IPS-15b (cell line): Measurements from ENCODE around the gene ARHGEF16.

Source experiments
- H3K27me3 ChIP-seq: one replicate; pipeline ENCODE4 v1.6.1; 2013; ENCODE audit warnings: low read length; ENCODE audit not compliant: control insufficient read depth, insufficient read depth
- H3K36me3 ChIP-seq: one replicate; pipeline ENCODE4 v1.6.1; 2013; ENCODE audit warnings: low read length; ENCODE audit not compliant: control insufficient read depth, insufficient read depth
- H3K4me1 ChIP-seq: one replicate; pipeline ENCODE4 v1.6.1; 2013; ENCODE audit warnings: mild to moderate bottlenecking, low read length; ENCODE audit not compliant: control insufficient read depth, insufficient read depth
- H3K4me3 ChIP-seq: one replicate; pipeline ENCODE4 v1.5.1; 2013; ENCODE audit warnings: low read depth, low read length
- H3K9ac ChIP-seq: one replicate; pipeline ENCODE4 v1.6.1; 2013; ENCODE audit warnings: low read depth, mild to moderate bottlenecking, low read length
- H3K9me3 ChIP-seq: one replicate; pipeline ENCODE4 v1.6.1; 2013; ENCODE audit warnings: mild to moderate bottlenecking, low read length; ENCODE audit not compliant: control insufficient read depth, insufficient read depth

The ARHGEF16 gene

DNA sequence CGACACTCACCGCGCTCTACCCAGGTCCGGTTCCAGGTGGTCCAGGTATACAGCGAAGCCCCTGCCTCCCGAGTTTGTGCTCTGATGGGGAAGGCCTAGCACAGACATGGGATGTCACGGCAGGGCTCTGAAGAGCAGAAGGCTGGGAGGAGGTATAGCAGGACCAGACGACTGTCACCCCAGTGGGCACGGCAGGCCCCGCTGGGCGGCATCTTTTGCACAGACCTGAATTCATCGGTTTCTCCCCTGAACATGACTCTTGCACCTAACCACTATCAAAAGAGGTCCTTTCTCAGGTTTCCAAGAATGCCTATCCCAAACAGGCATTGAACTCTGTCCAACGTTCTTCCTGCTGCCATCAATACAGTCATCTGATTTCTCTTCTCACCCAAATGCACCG, 30.6 kb downstream of the ARHGEF16 start:
- Histone ChIP-seq H3K4me3 (no peak overlapping the region), H3K9me3 (no peaks in the 10 kb centered on the region), H3K36me3 (peaks cover 2% of the 10 kb centered on the region), H3K27me3 (no peaks in the 10 kb centered on the region), H3K4me1 (no peaks in the 10 kb centered on the region), H3K9ac (no peak overlapping the region)

DNA sequence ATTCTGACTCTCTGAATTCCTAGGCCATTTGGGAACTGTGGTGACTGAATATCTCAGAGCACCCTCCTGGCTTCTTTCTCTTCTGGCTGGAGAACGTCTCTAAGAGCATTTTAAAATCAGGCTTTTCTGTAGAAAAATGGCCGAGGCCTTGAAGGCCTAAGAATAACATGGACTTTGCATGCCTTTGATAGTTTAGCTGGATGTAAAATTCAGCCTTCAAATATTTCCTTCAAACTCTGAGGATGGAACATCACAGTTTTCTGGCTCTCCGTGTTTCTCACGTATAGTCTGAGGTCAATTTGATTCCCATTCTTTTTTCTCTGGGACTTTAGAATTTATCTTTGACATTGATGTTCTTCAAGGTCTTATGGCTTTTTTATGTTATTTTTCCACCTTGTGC, 34.0 kb downstream of the ARHGEF16 start:
- Histone ChIP-seq H3K4me1 (no peaks in the 10 kb centered on the region), H3K9me3 (no peaks in the 10 kb centered on the region), H3K9ac (no peak overlapping the region), H3K36me3 (no peaks in the 10 kb centered on the region), H3K4me3 (no peak overlapping the region), H3K27me3 (no peaks in the 10 kb centered on the region)

DNA sequence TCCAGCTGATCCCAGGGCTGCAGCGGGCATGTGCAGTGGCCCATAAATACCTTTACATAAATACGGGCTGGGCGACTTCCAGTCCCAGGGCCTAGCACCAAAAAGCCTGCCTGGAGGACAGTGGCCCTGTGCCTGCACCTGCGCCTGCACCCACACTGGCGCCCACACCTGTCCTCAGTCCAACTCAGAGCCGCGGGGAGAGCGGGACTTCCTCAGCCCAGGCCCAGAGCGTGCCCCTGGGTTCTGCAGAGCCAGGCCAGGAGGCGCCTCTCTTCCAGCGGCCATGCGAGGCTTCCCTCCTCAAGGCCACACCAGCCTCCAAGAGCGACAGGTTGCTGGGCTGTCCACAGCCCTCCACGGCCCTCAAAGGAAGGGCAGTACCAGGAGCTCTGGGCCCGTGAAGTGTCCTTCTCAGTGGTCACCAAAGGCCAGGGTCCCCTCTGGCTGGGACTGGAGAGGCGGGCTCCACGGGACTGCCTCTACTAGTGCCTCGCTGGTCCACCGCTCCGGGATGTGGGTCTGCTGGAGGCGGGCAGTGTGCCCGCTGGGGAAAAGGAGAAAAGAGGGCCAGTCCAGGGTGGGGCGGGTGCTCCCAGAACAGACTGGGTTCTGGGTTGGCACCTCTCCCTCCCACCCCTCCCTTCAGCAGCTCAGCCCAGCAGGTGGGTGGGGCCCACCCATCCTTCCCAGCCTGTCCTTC, 35.7 kb downstream of the ARHGEF16 start:
- H3K9me3 ChIP-seq: no peaks in the 10 kb centered on the region
- H3K27me3 ChIP-seq: no peaks in the 10 kb centered on the region
- no peaks in the 10 kb centered on the region for H3K36me3 ChIP-seq
- H3K9ac ChIP-seq: no peak overlapping the region
- H3K4me3 ChIP-seq: no peak overlapping the region
- no peaks in the 10 kb centered on the region for H3K4me1 ChIP-seq

DNA sequence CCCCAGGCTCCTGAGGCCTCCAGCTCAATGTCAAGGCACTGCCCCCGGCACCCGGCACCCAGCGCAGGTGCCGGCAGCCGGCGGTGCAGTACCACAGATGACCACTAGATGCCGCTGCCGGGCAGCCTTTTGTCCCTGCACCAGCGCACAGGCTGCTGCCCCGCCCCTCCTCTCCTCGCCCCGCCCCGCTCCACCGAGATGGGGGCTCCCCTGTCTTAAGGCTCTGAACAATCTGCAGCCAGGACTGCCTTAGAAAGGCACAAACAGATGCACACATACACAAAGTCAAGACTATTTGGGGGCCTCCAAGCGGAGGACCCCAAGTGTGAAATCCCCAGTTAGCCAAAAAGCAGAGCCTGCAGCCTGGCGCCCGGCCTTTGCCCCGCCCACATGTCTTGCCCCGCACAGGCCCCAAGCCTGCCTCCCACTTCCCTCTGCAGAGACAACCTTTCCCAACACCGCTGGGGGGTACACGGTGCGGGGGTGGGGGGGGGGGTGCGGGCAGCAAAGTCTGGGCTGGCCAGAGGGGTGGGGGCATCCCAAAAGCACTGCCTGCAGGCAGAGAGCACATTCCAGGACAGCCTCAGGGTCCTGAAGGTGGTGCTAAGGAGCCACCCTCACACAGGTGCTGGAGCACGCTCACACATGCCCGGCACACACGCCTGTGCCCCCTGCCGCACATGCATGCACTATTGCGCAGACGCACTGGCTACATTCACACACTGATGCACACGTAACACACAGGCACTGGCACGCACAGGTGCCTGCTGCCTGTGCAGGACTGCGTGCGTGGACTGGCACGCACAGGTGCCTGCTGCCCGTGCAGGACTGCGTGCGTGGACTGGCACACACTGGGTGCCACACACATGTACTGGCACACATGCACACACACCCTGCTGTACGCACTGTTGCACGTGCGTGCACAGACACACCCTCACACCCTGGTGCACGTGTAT, 37.1 kb downstream of the ARHGEF16 start:
- H3K4me1 ChIP-seq: no peaks in the 10 kb centered on the region
- peak overlapping the region; percentile 41 for H3K4me3 ChIP-seq
- H3K9ac ChIP-seq: no peak overlapping the region
- no peaks in the 10 kb centered on the region for H3K27me3 ChIP-seq
- H3K36me3 ChIP-seq: no peaks in the 10 kb centered on the region
- no peaks in the 10 kb centered on the region for H3K9me3 ChIP-seq

DNA sequence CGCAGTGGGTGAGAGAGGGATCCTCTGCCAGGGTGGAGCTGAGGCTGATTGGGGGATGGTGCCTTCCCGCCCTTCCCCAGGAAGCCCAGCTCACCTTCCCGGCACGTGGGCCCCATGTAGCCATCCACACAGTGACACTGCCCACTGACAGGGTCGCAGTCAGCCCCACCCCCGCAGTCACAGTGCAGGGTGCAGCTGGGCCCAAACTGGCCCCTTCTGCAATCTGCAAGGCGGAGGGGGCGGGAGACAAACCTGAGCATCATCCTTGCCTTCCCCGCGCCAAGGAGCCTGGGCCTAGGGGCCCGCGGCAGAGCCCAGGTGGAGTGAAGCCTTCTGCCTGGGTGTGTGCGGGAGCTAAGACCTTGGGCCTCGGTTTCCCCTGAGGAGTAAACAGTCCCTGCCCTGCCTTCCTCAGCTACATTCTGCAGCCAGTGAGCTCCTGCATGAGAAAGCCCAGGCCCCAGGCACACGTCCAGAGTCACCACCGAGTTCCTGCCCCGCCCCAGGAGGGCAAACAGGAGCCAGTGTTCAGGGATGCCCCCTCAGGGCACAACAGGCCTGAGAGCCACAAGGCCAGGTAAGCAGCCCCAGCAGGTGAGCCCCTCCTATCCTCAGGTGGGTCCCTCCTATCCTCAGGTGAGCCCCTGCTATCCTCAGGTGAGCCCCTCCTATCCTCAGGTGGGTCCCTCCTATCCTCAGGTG, 38.2 kb downstream of the ARHGEF16 start:
- Histone ChIP-seq H3K27me3 (no peaks in the 10 kb centered on the region), H3K4me3 (no peak overlapping the region), H3K4me1 (no peaks in the 10 kb centered on the region), H3K9ac (no peak overlapping the region), H3K9me3 (no peaks in the 10 kb centered on the region), H3K36me3 (no peaks in the 10 kb centered on the region)

DNA sequence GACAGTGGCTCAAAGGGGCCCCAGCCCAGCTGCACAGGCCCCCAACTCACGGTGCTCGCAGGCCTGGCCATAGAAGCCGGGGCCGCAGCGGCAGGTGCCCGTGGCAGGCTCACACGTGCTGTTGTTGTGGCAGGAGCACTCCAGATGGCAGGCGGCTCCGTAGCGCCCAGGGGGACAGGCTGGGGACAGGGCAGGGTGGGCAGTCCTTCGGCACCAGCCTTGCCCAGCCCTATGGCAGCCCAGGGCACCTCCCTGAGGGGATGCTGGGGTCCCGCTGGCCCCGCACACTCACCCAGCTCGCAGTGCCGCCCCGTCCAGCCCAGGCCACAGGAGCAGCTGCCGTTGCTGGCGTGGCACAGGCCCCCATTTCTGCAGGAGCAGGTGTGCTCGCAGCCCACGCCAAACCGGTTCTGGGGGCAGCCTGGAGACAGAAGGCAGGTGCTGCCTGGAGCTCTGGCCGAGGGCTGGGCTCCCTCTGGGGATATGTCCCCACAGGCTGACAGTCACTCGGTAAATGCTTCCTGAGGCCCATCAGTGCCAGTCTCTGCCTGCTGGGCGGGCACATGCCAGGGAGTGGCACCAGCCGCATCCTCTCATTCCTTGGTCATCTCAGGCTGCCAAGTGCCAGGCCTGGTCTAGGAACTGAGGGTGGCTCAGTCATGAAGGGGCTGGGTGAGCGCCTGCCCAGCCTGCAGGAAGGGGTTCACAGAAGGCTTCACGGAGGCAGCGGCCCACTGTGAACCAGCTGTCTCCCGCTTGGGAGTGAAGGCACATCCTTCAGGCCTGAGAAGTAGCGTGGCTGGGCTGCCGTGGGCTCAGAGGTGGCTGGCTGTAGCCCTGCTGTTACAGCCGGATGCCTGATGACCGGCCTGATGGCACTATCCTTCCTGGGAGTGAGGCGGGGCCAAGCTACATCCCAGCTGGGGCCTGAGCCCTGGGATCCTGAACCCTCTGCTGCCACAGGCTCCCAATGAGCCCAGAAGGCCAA, 40.1 kb downstream of the ARHGEF16 start:
- Histone ChIP-seq H3K9me3 (no peaks in the 10 kb centered on the region), H3K4me1 (no peaks in the 10 kb centered on the region), H3K4me3 (no peak overlapping the region), H3K36me3 (no peaks in the 10 kb centered on the region), H3K27me3 (no peaks in the 10 kb centered on the region), H3K9ac (no peak overlapping the region)

DNA sequence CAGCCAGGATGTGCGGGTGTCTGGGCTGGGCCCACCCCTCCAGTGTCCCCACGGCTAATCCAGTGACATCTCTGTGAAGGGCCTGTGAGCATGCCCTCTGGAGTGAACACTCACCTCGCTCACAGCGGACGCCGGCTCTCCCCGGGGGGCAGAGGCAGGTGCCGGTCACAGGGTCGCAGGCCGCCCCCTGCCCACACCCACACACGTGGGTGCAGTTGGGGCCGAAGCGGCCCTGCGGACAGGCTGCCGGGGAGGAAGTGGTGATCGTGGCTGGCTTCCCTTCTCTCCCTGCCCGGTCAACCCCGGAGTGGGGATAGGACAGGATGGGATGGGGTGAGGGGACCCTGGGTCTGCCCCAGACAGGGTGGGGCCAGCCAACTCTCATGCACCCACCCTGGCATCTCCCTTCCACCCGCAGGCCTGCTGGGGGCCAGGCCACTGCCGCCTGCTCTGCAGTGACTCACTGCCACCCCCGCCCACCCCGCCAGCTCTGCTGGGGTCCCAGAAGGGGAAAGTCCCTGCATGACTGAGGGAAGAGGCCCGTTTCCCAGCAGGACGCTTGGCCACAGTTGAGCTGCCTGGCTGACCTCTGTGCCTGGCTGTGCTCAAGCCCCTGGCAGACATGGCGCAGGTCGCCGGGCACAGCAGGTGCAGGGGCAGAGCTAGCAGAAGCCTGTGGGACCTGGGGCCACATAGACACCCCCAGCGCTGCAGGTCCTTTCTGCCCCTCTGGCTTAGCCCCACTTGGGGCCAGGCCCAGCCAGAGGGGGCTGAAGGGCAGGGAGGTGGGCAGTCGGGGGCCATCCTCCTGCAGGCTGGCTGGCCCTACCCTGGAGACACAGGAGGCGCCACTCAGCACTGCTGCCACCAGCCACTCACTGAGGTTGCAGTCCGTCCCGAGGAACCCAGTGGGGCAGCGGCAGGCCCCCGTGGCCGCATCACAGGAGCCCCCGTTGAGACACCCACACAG, 41.6 kb downstream of the ARHGEF16 start:
- H3K4me1 ChIP-seq: no peaks in the 10 kb centered on the region
- no peak overlapping the region for H3K9ac ChIP-seq
- no peaks in the 10 kb centered on the region for H3K36me3 ChIP-seq
- H3K9me3 ChIP-seq: no peaks in the 10 kb centered on the region
- no peak overlapping the region for H3K4me3 ChIP-seq
- no peaks in the 10 kb centered on the region for H3K27me3 ChIP-seq

DNA sequence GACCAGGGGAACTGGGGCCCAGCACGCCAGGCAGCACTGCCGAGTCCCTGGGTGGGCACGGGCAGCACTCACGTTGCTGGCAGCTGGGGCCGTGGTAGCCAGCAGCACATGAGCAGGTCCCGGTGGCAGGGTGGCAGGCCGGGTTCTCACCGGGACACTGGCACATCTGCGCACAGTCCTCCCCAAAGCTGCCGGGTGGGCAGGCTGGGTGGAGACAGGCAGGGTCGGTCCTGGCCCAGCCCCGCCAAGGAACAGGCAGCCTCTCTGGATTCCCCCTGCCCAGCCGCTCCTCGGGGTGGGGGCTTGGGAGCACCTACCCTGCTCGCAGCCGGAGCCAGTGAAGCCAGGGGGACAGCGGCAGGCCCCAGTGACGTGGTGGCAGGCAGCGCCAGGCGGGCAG, 42.5 kb downstream of the ARHGEF16 start:
- no peaks in the 10 kb centered on the region for H3K27me3 ChIP-seq
- no peaks in the 10 kb centered on the region for H3K36me3 ChIP-seq

DNA sequence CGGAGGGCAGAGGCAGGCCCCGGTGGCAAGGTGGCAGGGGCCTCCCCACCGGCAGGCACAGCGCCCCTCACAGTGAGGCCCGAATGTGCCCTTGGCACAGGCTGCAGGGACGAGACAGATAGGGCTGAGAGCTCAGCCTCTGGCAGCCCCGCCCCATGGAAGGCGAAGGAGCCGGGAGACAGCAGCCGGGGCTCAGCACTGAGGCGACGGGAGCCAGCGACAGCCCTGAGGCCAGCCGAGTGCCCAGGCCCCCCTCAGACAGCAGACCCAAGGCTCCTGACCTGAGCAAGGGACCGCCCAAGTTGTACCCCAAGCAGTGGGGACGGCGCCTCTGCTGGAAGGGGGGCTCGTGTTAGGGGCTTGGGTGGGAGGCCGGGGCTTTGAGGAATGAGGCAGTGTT, 43.1 kb downstream of the ARHGEF16 start:
- no peaks in the 10 kb centered on the region for H3K4me1 ChIP-seq
- H3K4me3 ChIP-seq: no peak overlapping the region
- no peaks in the 10 kb centered on the region for H3K36me3 ChIP-seq
- H3K9ac ChIP-seq: no peak overlapping the region
- H3K27me3 ChIP-seq: no peaks in the 10 kb centered on the region
- no peaks in the 10 kb centered on the region for H3K9me3 ChIP-seq

More for the DNA sequence above, 42.5 kb downstream of the ARHGEF16 start:
- no peaks in the 10 kb centered on the region for H3K4me1 ChIP-seq
- H3K9me3 ChIP-seq: no peaks in the 10 kb centered on the region
- H3K4me3 ChIP-seq: no peak overlapping the region
- no peak overlapping the region for H3K9ac ChIP-seq

DNA sequence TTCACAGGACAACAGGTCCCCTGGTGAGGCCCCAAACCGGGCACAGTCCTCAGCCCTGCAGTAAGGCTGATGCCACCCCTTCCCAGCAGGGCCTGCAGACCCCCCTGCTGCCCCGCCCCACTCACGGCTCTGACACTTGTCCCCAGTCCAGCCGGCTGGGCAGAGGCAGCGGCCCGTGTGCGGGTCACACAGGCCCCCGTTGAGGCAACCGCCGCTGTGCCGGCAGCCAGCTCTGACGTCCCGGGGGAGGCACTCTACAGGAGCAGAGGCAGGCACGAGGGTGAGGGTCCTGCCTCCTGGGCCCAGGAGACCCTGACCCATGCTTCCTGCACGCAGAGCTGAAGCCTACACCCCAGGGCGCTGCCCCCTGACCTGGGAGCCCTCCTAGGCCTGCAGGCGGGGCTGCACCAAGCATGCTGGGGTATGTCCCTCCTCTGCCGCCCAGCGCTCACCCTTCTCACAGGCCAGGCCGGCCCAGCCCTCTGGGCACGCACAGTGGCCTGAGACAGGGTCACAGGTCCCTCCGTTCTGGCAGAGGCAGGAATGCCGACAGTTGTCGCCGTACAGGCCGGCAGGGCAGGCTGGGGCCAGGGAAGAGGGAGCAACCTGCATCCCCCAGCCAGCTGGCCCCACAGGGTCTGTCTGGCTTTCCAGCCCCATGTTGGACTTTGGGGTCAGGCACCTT, 43.9 kb downstream of the ARHGEF16 start:
- H3K36me3 ChIP-seq: no peaks in the 10 kb centered on the region

More for the DNA sequence above, 43.9 kb downstream of the ARHGEF16 start:
- H3K4me3 ChIP-seq: no peak overlapping the region
- H3K9ac ChIP-seq: no peak overlapping the region
- H3K27me3 ChIP-seq: no peaks in the 10 kb centered on the region
- H3K4me1 ChIP-seq: no peaks in the 10 kb centered on the region
- no peaks in the 10 kb centered on the region for H3K9me3 ChIP-seq
